Measurements from ENCODE around the gene APBB1IP. TPM values are rescaled to one million over a fixed set of nuclear protein-coding genes. Genes with fewer than 3 reads are reported as not detected.

APBB1IP gene
- total and polyA plus RNA-seq, 2 of the 8 experiments (the other 6 are each of a cell fraction or from before 2014, with no cell fraction given) = 0.05 TPM; not detected in 1

DNA sequence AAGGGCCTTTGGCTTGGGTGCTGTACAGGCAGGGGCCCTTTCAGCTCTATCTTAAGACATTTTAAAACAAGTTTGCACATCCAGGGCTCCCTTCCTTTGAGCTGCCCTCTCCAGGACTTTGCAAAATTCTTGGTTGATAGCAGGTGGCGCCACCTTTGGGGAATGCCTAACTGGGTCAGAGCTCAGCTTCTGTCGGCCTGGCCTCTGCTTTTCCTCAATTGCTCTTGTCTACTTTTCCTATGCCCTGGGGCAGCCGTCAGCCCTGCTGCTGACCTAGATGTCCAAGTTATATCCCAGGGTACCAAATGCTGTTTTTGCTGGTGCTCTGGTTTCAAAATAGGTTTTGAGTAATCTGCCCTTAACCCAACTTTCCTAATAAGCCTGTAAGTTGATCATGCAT is 65.8 kb downstream of the APBB1IP start:
- CTCF ChIA-PET (ENCODE audit: partially characterized antibody) = interaction anchor here (0.6 to 3.2 kb wide), 20 partner anchors 9 to 1674 kb away, joined by 3 to 18 read pairs (median 4); no protein-coding TSS in a partner anchor
- H2AFZ ChIP-seq (ENCODE audit: low read length) = 0 out of 2 replicates have a peak overlapping the region, but pooled peaks have one; percentile 85
- WGBS, 2 experiments (ENCODE audit: extremely low coverage in 1 of 2, insufficient coverage in 1 of 2, insufficient read length in 1 of 2, insufficient replicate concordance in 2 of 2, low coverage in 1 of 2, low lambda C conversion rate in 2 of 2, missing lambda C conversion rate in 1 of 2) = 49% methylated on average over 3 of the region's 3 CpGs; no CpG with 5 or more reads in 1 of the 2 experiments
- TF ChIP-seq TEAD4 (IDR thresholded peaks at IDR 0.05; ENCODE audit: low read depth, low read length) = peak; percentile 42; the same call in 1 of the 2 replicates
- no peak for TF ChIP-seq RNF2 (IDR thresholded peaks at IDR 0.05; ENCODE audit: borderline replicate concordance, low read depth, low read length, missing control alignments, poor library complexity, severe bottlenecking)
- no peak for TF ChIP-seq RXRA (IDR thresholded peaks at IDR 0.05; ENCODE audit: insufficient read depth, low read depth, low read length)
- no peak for TF ChIP-seq JUND (IDR thresholded peaks at IDR 0.05; ENCODE audit: low read length)
- TF ChIP-seq CHD2 (IDR thresholded peaks at IDR 0.05; ENCODE audit: low read length) = no peak
- TF ChIP-seq EP300 (IDR thresholded peaks at IDR 0.05; ENCODE audit: borderline replicate concordance in 1 of 2, low read depth in 2 of 2, low read length in 2 of 2) = no peak
- TF ChIP-seq, protein P1, sequence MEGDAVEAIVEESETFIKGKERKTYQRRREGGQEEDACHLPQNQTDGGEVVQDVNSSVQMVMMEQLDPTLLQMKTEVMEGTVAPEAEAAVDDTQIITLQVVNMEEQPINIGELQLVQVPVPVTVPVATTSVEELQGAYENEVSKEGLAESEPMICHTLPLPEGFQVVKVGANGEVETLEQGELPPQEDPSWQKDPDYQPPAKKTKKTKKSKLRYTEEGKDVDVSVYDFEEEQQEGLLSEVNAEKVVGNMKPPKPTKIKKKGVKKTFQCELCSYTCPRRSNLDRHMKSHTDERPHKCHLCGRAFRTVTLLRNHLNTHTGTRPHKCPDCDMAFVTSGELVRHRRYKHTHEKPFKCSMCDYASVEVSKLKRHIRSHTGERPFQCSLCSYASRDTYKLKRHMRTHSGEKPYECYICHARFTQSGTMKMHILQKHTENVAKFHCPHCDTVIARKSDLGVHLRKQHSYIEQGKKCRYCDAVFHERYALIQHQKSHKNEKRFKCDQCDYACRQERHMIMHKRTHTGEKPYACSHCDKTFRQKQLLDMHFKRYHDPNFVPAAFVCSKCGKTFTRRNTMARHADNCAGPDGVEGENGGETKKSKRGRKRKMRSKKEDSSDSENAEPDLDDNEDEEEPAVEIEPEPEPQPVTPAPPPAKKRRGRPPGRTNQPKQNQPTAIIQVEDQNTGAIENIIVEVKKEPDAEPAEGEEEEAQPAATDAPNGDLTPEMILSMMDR (IDR thresholded peaks at IDR 0.05; ENCODE audit: control extremely low read depth in 1 of 3, insufficient read depth in 1 of 3, low read depth in 1 of 3, low read length in 3 of 3) = peak; percentile 57 to 63 (median 60)
- TF ChIP-seq TBP (IDR thresholded peaks at IDR 0.05; ENCODE audit: low read depth, low read length) = no peak
- TF ChIP-seq RBBP5 (IDR thresholded peaks at IDR 0.05; ENCODE audit: borderline replicate concordance, low read depth, low read length) = no peak
- peak; percentile 35 to 49 for TF ChIP-seq RAD21 (IDR thresholded peaks at IDR 0.05 in 1 of 2, conservative IDR thresholded peaks at IDR 0.05 in 1 of 2; ENCODE audit: low read depth in 2 of 2, low read length in 2 of 2)
- TF ChIP-seq CHD1 (IDR thresholded peaks at IDR 0.05; ENCODE audit: low read depth, low read length) = no peak

More for the DNA sequence above, 65.8 kb downstream of the APBB1IP start:
- Histone ChIP-seq H3K36me3 (ENCODE audit: control insufficient read depth in 2 of 4, insufficient read depth in 4 of 4, low read length in 3 of 4) (no peaks in the 10 kb centered on the region), H3K4ac (replicated peaks; ENCODE audit: insufficient read length, low read depth, low read length) (no peak overlapping the region), H2BK15ac (ENCODE audit: low read length) (no peak overlapping the region), H2BK120ac (replicated peaks; ENCODE audit: low read depth, low read length) (no peak overlapping the region), H3K14ac (ENCODE audit: insufficient read length) (no peak overlapping the region), H3K4me3 (ENCODE audit: extremely low read depth in 1 of 4, insufficient read depth in 2 of 4, low read depth in 3 of 4, low read length in 4 of 4) (no peak overlapping the region), H4K5ac (ENCODE audit: insufficient read length, low read depth, low read length) (no peak overlapping the region), H2AK5ac (ENCODE audit: low read depth, low read length) (no peak overlapping the region), H3K4me2 (ENCODE audit: insufficient read depth in 1 of 2, low read depth in 2 of 2, low read length in 2 of 2) (no peak overlapping the region), H2BK20ac (ENCODE audit: low read length) (no peak overlapping the region), H3K79me1 (ENCODE audit: low read depth, low read length) (no peaks in the 10 kb centered on the region), H3K9ac (replicated peaks in 1 of 4; ENCODE audit: extremely low read depth in 1 of 4, low read depth in 3 of 4, low read length in 3 of 4) (no peak overlapping the region), H3K4me1 (replicated peaks in 1 of 4; ENCODE audit: control insufficient read depth in 3 of 4, insufficient read depth in 4 of 4, low read length in 3 of 4) (no peaks in the 10 kb centered on the region), H4K91ac (replicated peaks; ENCODE audit: insufficient read length, low read length) (no peak overlapping the region), H3K27ac (ENCODE audit: low read depth, low read length) (no peak overlapping the region), H3K23me2 (ENCODE audit: low read depth, low read length) (no peaks in the 10 kb centered on the region), H3K79me2 (ENCODE audit: control insufficient read depth in 1 of 2, insufficient read depth in 2 of 2, low read length in 2 of 2) (no peaks in the 10 kb centered on the region), H2BK5ac (ENCODE audit: low read depth, low read length) (no peak overlapping the region), H3K27me3 (replicated peaks in 1 of 4; ENCODE audit: control insufficient read depth in 3 of 4, extremely low read depth in 1 of 4, insufficient read depth in 3 of 4, low read length in 3 of 4) (no peaks in the 10 kb centered on the region), H3K23ac (ENCODE audit: insufficient read length) (no peak overlapping the region), H3K18ac (ENCODE audit: extremely low read depth, low read length) (no peak overlapping the region), H2BK12ac (ENCODE audit: low read depth, low read length) (no peak overlapping the region), H4K8ac (ENCODE audit: extremely low read depth, insufficient read depth, low read length) (no peak overlapping the region), H4K20me1 (replicated peaks in 1 of 2; ENCODE audit: control insufficient read depth in 1 of 2, insufficient read depth in 2 of 2, low read length in 2 of 2) (no peaks in the 10 kb centered on the region), H3K56ac (replicated peaks; ENCODE audit: insufficient read length, low read depth, low read length) (no peak overlapping the region), H3K9me3 (ENCODE audit: insufficient read depth in 2 of 2, low read depth in 1 of 2, low read length in 1 of 2) (no peaks in the 10 kb centered on the region)
- FAIRE-seq = no peak
- peak in 1 of 2 experiments; percentile 55 for DNase-seq (ENCODE audit: low read depth in 1 of 2, low spot score in 2 of 2)
- POLR2A ChIA-PET (ENCODE audit: partially characterized antibody) = no interaction called here

Data from H1 (cell line).